NCI-H345 (cell line): ENCODE measurements around the gene PSEN1.

Experiments
- DNase-seq: peaks from one replicate; lab custom pipeline; 2025; lab: John Stamatoyannopoulos, UW

Gene PSEN1

DNA sequence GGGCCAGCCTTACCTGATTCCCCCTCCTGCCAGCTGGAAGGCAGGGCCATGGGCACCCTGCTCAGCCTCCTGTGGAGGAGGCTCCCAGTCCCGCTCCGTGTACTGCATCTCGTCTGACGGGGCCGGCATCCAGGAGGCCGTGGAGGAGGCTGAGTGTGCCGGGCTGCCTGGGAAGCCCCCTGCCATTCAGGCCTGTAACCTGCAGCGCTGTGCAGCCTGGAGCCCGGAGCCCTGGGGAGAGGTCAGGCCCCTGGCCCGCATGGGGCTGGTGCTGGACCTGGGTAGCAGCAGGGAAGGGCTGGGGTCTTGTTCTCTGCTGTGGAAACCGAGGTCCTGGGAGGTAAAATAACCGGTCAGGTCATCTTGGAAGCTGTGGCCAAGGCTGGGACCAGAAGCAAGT, 117.4 kb downstream of the PSEN1 start:
- no peak for DNase-seq

- no peak for DNase-seq
These were observed 118.1 kb downstream of the PSEN1 start for GRCh38 chr14:73254247-73255004.

GRCh38 chr14:73255005-73255400, 118.7 kb downstream of the PSEN1 start:
- DNase-seq: no peak

GRCh38 chr14:73255693-73256225, 119.5 kb downstream of the PSEN1 start:
- DNase-seq: no peak

DNA sequence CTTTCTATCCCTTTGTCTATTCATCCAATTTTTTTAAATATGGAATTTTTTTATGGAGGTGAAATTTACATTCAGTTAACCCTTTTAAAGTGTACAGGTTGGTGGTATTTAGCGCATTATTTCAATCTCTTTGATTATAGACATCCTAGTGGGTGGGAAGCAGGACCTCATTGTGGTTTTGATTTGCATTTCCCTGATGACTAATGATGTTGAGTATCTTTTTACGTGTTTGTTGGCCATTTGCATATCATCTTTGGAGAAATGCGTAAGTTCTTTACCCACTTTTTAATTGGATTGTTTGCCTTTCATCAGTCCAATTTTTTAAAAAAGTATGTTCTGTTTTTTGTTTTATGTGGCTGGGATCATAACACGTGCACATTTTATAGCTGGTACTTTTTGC, 121.8 kb downstream of the PSEN1 start:
- no peak for DNase-seq

DNA sequence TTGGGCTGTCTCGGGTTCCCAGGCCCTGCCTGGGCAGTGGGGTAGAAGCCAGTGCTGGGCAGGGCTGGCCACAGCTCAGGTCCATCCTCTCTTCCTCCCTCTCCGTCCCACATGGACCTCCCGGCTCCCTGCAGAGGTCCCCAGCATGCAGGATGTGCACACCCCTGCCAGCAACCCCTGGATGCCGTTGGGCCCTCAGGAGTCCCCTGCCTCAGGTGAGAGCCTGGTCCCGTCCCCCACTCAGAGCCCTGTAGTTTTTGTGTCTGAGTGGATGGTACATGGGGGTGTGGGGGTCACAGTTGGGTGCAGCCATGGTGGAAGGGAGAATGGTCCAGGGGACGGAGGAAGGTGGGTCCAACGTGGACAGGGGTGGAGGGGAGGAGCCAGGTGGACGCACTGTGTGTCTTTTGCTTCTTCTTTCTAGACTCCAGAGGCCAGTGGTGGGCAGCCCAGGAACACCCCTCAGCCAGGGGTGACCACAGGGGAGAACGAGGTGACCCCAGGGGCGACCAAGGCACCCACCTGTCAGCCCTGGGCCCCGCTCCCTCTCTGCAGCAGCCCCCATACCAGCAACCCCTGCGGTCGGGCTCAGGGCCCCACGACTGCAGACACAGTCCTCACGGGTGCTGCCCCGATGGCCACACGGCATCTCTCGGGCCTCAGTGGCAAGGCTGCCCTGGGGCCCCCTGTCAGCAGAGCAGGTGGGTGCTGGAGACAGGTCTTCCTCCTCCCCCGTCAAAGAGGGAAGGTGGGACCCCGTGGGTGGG, 122.7 kb downstream of the PSEN1 start:
- DNase-seq: no peak

DNA sequence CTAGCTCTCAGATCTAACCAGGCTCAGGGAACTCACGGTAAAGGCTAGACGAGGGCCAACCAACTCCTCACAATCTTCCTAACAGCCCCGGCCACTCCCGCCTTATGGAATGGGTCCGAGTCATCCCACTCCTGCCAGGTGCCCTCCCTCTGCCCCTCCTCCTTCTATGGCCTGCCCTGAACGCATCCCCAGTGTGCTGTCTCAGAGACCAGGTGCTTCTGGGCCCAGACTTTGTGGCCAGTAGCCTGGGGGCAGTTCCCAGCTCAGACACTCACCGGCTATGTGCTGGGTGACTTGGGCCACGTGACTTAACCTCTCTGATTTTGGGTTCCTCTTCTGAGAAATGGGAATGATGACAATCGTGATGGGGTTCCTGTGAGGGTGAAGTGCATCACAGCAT, 123.5 kb downstream of the PSEN1 start:
- DNase-seq: no peak

GRCh38 chr14:73260574-73260973, 124.3 kb downstream of the PSEN1 start:
- no peak for DNase-seq

DNA sequence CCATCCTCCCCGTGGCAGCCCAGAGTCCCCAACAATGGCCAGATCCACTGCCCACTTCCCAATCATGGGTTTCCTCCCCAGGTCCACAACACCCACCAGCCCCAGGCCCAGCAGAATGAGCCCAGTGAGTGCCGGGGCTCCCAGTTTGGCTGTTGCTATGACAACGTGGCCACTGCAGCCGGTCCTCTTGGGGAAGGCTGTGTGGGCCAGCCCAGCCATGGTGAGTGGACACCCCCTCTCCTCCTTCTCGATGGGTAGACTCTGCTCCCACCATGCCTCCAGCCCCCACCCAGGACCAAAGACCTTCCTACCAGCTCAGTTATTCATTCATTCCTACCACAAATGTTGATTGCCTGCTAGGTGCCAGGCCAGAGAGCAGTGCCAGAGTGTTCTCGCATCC, 124.8 kb downstream of the PSEN1 start:
- no peak for DNase-seq

GRCh38 chr14:73261520-73262426, 125.5 kb downstream of the PSEN1 start:
- no peak for DNase-seq

- DNase-seq: no peak
These were observed 126.3 kb downstream of the PSEN1 start for GRCh38 chr14:73262427-73263183.

DNA sequence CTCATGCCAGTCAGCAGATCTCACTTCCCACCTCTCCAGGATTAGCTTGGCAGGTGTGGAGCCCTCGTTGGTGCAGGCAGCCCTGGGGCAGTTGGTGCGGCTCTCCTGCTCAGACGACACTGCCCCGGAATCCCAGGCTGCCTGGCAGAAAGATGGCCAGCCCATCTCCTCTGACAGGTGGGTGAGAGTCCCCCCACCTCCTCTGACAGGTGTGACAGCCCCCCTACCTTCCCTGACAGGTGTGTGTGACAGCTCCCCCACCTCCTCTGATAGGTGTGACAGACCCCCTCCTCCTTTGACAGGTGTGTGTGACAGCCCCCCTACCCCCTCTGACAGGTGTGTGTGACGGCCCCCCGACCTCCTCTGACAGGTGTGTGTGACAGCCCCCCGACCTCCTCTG, 127.3 kb downstream of the PSEN1 start:
- no peak for DNase-seq

GRCh38 chr14:73264080-73264884, 128.0 kb downstream of the PSEN1 start:
- DNase-seq: no peak

DNA sequence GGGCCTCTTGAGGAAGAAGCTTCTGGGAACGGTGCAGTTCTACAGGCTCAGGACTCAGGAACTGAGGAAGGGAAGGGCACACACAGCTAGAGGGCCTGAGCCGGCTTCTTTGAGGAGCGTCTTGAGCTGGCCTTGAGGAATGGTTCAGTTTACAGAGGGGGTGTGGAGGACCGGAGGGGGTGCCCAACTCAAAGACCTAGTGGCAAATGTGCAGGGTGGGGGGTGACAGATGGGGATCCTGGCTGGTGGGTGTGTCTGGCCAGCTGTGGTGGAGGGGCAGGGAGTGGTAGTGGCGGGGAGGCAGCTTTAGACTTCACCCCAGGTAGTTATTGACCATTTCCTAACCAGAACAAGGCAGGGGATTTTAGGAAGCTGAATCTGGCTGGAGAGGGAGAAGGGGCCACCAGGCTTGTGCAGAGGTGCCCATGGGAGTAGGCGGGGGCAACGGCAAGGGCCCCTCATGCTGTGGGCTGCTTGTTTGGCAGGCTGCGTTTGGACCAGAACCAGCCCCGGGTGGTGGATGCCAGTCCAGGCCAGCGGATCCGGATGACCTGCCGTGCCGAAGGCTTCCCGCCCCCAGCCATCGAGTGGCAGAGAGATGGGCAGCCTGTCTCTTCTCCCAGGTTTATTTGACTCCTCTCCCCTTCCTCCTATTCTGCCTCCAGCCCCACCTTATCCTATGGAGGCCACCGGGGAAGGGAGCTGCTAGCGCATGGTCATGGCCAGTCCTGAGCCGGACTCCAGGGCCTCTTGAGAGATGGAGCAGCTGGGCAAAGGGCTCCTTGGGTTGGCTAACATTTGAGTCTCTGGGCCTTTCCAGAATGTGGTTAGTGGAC, 128.8 kb downstream of the PSEN1 start:
- no peak for DNase-seq

- DNase-seq: no peak
These were observed 129.4 kb downstream of the PSEN1 start for GRCh38 chr14:73265721-73266046.

DNA sequence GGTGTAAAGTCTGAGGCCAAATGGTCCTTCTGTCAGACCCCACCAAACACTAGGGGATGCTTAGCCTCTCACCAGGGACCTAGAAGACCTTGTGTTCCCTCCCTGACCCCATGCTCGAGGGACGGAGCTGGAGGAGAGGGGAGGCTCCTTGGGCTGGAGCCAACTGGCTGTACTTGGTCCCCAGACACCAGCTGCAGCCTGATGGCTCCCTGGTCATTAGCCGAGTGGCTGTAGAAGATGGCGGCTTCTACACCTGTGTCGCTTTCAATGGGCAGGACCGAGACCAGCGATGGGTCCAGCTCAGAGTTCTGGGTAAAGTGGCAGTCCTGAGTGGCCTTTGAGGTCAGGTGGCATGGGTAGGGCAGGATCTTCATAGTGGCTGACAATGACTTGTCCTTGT, 130.0 kb downstream of the PSEN1 start:
- no peak for DNase-seq

- DNase-seq: no peak
These were observed 131.2 kb downstream of the PSEN1 start for GRCh38 chr14:73267474-73267873.

DNA sequence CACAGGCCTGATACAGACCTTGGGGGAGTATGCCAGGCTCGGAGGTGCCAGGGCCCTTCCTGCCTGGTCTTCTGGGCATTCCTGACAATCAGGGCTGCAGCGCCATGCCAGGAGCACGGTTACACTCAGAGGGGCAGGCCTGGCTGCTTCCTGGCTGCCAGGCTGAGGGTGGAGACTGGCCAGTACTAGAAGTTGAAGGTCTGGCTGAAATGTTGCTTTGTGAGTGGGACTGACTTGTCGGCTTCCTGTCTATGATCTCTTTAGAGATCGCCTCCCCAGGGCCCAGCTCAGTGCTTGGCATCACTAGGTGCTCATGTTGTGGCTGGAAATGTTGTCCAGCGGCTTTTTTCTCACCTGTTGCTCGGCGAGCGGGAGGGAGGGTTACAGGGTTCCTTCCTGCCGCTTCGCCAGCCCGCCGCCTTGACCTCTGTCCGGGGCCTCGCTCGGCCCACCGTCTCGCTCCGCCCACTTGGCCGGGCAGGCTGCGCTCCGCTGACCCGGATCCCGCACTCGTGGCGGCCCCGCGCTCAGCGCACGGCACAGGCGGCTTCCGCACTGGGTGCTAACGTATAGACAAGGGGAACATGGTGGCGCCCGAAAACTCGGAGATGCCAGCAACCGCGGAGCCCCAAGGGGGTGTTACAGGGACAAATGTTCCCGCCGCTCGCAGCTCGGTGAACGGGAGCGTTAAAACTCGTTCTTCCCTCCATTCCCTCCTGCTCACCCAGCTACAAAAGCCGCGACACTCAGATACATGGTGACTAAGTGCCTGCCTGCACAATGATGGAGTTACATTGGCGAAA, 133.6 kb downstream of the PSEN1 start:
- DNase-seq: no peak

DNA sequence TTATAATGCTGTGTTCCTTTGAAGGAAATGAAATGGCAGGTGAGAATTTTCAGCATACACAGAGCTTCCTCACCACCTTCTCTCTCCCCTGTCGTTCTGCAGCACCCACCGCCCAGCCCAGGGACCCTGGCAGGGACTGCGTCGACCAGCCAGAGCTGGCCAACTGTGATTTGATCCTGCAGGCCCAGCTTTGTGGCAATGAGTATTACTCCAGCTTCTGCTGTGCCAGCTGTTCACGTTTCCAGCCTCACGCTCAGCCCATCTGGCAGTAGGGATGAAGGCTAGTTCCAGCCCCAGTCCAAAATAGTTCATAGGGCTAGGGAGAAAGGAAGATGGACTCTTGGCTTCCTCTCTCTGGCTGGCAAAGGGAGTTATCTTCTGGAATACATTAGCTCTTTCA, 136.1 kb downstream of the PSEN1 start:
- no peak for DNase-seq
